Choroid plexus epithelial cell (primary cell): ENCODE measurements around the gene HNRNPA0.

Experiments
- DNase-seq: peaks from one replicate; pipeline ENCODE4 v3.0.0-alpha.2; 2010; ENCODE audit warnings: low read depth
- H3K4me3 ChIP-seq: 2 replicates; pipeline ENCODE4 v1.5.1; 2011; ENCODE audit warnings: low read depth, mild to moderate bottlenecking, control low read depth, low read length, moderate library complexity
- TF ChIP-seq, protein P1 (sequence below): conservative IDR thresholded peaks from 2 replicates; pipeline ENCODE4 v1.5.1; 2011; ENCODE audit warnings: low read depth, mild to moderate bottlenecking, control low read depth, inconsistent platforms, low read length, moderate library complexity

The HNRNPA0 gene

DNA sequence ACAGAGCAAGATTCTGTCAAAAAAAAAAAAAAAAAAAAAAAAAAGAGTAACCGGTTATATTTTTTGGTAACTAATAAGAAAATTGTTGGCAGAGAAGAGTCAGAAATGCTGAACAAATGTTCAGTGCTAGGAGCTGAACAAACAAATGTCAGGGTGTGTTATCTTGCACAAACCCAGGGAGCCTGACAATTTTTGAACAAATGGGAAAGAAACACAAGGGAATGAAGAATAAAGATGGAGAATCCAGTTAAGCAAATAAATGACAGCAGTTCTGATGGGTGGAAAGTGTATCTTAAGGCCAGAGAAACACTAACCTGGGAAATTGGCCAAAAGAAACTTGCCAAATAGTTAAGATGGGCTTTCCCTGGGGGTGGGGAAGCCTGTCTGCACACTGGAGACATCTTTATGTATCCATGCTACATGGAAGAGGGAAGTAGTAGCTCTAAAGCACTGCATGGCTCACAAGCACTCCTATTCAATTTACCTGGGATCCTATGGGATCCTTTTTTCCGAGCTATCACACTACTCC is 42.0 kb downstream of the HNRNPA0 start:
- no peak overlapping the region for H3K4me3 ChIP-seq
- TF ChIP-seq, protein P1, sequence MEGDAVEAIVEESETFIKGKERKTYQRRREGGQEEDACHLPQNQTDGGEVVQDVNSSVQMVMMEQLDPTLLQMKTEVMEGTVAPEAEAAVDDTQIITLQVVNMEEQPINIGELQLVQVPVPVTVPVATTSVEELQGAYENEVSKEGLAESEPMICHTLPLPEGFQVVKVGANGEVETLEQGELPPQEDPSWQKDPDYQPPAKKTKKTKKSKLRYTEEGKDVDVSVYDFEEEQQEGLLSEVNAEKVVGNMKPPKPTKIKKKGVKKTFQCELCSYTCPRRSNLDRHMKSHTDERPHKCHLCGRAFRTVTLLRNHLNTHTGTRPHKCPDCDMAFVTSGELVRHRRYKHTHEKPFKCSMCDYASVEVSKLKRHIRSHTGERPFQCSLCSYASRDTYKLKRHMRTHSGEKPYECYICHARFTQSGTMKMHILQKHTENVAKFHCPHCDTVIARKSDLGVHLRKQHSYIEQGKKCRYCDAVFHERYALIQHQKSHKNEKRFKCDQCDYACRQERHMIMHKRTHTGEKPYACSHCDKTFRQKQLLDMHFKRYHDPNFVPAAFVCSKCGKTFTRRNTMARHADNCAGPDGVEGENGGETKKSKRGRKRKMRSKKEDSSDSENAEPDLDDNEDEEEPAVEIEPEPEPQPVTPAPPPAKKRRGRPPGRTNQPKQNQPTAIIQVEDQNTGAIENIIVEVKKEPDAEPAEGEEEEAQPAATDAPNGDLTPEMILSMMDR = no peak
- no peak for DNase-seq

- TF ChIP-seq, protein P1 = no peak
- DNase-seq = peak; percentile 19
- no peak overlapping the region for H3K4me3 ChIP-seq
Measured at GRCh38 chr5:137710086-137710485, 44.1 kb downstream of the HNRNPA0 start.

DNA sequence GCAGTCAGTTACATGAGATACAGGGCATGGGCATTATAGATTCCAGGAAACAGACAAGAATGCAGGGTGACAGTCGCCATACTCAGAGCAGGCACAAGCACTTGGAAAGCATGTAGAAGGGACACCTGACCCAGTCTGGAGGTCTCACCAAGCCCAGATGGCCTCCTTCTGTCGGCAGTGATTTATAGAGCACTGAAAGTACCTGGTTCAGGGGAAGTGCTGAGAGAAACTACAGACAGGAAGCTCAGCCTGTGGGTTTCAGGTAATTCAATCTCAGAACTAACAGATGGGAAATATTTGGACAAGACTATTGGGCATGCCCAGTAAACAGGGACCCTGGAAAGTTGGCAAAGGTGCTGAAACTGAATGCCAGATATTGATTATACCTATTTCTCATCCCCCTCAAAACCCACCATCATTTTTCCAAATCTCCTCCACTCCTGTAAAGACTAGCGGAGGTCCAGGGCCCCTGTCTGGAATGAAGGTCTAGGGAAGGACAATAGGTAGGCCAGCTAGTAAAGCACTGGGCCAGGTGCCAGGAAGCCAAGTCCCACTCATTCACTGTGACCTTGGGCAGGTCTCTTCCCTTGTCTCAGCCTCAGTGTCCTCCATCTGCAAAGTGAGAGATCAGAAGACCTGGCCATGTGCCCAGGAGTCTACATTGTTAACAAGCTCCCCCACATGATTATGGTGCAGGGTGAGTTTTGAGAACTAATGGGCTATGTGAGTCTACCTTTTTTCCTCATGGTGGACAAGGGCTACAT is 45.2 kb downstream of the HNRNPA0 start:
- TF ChIP-seq, protein P1 = no peak
- DNase-seq = no peak
- H3K4me3 ChIP-seq = no peak overlapping the region

- no peak for DNase-seq
- no peak overlapping the region for H3K4me3 ChIP-seq
- TF ChIP-seq, protein P1 = no peak
Measured at GRCh38 chr5:137708062-137708461, 46.1 kb downstream of the HNRNPA0 start.

DNA sequence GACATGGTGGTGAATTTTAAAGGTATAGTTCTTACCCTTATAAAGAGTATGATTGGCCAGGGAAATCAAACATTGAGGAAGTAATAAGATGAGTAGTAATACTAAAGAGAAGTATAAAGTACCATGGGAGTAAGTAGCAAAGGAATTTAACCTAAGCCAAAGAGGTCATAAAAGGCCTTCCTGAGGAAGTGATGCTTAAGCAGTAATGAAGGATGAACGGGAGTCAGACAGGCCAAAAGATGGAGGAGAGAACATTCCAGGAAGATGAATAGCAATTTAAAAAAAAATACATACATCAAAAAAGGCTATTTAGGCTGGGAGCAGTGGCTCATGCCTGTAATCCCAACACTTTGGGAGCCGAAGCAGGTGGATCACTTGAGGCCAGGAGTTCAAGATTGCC is 47.3 kb downstream of the HNRNPA0 start:
- TF ChIP-seq, protein P1 = no peak
- peak; percentile 24 for DNase-seq
- H3K4me3 ChIP-seq = no peak overlapping the region

- TF ChIP-seq, protein P1 = no peak
- peak; percentile 8 for DNase-seq
- no peak overlapping the region for H3K4me3 ChIP-seq
Measured at GRCh38 chr5:137705106-137705505, 49.1 kb downstream of the HNRNPA0 start.

DNA sequence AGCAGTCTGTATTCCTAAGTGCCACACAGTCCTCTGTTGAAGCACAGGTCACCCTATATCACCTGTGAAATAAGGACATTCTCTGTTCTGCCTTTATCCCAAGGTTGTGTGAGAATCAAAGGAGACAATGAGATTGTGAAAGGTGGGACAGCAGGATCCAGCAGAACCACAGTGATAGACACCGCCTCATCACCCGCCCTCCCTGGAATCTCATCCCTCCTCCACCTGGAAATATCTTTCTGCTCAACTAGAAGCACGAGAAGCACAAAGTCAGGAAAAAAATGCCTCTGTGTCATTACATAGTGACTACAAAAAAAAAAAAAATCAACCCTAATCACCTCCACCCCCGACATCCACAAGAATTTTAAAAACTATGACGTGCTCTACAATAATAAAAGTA is 50.6 kb downstream of the HNRNPA0 start:
- TF ChIP-seq, protein P1 = no peak
- no peak for DNase-seq

More for the DNA sequence above, 50.6 kb downstream of the HNRNPA0 start:
- H3K4me3 ChIP-seq = no peak overlapping the region
